ENCODE results near the gene MEGF9. TPM values are rescaled to one million over a fixed set of nuclear protein-coding genes. Genes with fewer than 3 reads are reported as not detected.

MEGF9 gene
- total and polyA plus RNA-seq, 4 donors: 15.5 to 27.4 (median 19.3) TPM

DNA sequence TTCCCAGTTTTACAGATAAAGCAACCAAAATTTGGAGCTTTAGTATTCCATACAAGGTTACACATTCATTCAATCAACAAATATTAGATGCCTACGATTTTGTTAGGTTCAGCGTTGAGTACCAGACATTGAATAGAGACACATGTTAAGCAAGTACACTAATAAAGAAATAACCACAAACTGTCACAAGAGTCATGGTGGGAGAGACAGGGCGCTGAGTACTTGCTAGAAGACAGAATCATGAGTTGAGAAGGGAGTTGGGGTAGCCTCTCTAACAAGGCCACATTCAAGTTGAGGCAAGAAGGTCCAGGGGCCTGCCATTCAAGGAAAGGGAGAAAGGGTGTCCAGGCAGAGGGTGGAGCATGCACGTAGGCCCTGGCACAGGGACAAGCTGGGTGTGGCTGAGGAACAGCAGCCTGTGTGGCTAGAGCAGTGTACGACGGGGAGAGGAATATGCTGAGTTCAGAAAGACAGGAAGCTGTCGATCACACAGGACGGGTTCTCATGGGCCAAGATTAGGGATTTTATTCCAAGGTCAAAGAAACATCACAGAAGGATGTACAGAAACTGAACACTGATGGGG, 151.3 kb downstream of the MEGF9 start:
- Histone ChIP-seq H3K9ac (ENCODE audit: low read depth in 1 of 2, low read length in 2 of 2) (no peak overlapping the region), H3K9me3 (ENCODE audit: control insufficient read depth in 4 of 4, low read length in 3 of 4) (no peaks in the 10 kb centered on the region), H3K4me3 (ENCODE audit: low read depth in 1 of 3, low read length in 3 of 3) (no peak overlapping the region), H3K27me3 (ENCODE audit: control insufficient read depth in 4 of 4, insufficient read depth in 4 of 4, low read length in 3 of 4) (no peaks in the 10 kb centered on the region), H3K36me3 (ENCODE audit: control insufficient read depth in 4 of 4, insufficient read depth in 3 of 4, low read depth in 1 of 4, low read length in 3 of 4) (peaks cover 2 to 16% (median 12%) of the 10 kb centered on the region in 4 donors), H3K27ac (ENCODE audit: low read depth in 1 of 2, low read length in 2 of 2) (no peak overlapping the region), H3K4me1 (ENCODE audit: control insufficient read depth in 4 of 4, insufficient read depth in 4 of 4, low read length in 3 of 4) (peaks cover 0 to 12% (median 3%) of the 10 kb centered on the region in 4 donors)
- TF ChIP-seq HNF4G (IDR thresholded peaks at IDR 0.05) (no peak), FOXA1 (IDR thresholded peaks at IDR 0.05) (no peak), TAF1 (conservative IDR thresholded peaks at IDR 0.05) (no peak), FOXA2 (IDR thresholded peaks at IDR 0.05) (no peak)
- TF ChIP-seq, protein P1, sequence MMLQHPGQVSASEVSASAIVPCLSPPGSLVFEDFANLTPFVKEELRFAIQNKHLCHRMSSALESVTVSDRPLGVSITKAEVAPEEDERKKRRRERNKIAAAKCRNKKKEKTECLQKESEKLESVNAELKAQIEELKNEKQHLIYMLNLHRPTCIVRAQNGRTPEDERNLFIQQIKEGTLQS (IDR thresholded peaks at IDR 0.05): no peak
- TF ChIP-seq, protein P2, sequence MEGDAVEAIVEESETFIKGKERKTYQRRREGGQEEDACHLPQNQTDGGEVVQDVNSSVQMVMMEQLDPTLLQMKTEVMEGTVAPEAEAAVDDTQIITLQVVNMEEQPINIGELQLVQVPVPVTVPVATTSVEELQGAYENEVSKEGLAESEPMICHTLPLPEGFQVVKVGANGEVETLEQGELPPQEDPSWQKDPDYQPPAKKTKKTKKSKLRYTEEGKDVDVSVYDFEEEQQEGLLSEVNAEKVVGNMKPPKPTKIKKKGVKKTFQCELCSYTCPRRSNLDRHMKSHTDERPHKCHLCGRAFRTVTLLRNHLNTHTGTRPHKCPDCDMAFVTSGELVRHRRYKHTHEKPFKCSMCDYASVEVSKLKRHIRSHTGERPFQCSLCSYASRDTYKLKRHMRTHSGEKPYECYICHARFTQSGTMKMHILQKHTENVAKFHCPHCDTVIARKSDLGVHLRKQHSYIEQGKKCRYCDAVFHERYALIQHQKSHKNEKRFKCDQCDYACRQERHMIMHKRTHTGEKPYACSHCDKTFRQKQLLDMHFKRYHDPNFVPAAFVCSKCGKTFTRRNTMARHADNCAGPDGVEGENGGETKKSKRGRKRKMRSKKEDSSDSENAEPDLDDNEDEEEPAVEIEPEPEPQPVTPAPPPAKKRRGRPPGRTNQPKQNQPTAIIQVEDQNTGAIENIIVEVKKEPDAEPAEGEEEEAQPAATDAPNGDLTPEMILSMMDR (IDR thresholded peaks at IDR 0.05; ENCODE audit: low read depth, low read length, missing input control): no peak
- TF ChIP-seq, protein P3, sequence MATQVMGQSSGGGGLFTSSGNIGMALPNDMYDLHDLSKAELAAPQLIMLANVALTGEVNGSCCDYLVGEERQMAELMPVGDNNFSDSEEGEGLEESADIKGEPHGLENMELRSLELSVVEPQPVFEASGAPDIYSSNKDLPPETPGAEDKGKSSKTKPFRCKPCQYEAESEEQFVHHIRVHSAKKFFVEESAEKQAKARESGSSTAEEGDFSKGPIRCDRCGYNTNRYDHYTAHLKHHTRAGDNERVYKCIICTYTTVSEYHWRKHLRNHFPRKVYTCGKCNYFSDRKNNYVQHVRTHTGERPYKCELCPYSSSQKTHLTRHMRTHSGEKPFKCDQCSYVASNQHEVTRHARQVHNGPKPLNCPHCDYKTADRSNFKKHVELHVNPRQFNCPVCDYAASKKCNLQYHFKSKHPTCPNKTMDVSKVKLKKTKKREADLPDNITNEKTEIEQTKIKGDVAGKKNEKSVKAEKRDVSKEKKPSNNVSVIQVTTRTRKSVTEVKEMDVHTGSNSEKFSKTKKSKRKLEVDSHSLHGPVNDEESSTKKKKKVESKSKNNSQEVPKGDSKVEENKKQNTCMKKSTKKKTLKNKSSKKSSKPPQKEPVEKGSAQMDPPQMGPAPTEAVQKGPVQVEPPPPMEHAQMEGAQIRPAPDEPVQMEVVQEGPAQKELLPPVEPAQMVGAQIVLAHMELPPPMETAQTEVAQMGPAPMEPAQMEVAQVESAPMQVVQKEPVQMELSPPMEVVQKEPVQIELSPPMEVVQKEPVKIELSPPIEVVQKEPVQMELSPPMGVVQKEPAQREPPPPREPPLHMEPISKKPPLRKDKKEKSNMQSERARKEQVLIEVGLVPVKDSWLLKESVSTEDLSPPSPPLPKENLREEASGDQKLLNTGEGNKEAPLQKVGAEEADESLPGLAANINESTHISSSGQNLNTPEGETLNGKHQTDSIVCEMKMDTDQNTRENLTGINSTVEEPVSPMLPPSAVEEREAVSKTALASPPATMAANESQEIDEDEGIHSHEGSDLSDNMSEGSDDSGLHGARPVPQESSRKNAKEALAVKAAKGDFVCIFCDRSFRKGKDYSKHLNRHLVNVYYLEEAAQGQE (IDR thresholded peaks at IDR 0.05): no peak
- DNase-seq (ENCODE audit: low spot score): peak; percentile 68
- WGBS: 72% methylated on average over 8 of the region's 8 CpGs

DNA sequence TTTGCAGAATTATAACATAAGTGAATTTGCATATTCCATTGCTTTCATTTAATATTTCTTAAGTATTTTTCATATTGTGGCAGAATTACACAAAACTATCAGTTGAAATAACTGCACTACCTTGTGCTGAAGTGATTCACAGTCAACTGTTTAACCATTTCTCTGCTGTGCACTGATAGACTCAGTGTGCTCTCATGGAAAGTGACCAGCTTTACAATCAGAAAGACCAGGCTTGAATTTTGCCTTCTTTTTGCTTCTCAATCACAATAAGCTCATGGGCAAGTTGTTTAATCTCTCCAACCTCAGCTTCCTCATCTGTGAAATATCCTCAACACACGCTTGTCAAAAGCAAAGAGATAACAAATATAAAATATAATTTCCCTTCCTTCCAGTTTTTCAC, 152.6 kb downstream of the MEGF9 start:
- Histone ChIP-seq H3K4me3 (ENCODE audit: low read depth in 1 of 3, low read length in 3 of 3) (no peak overlapping the region), H3K36me3 (ENCODE audit: control insufficient read depth in 4 of 4, insufficient read depth in 3 of 4, low read depth in 1 of 4, low read length in 3 of 4) (peaks cover 0 to 12% (median 5%) of the 10 kb centered on the region in 4 donors), H3K9ac (ENCODE audit: low read depth in 1 of 2, low read length in 2 of 2) (no peak overlapping the region), H3K4me1 (ENCODE audit: control insufficient read depth in 4 of 4, insufficient read depth in 4 of 4, low read length in 3 of 4) (peaks cover 2 to 19% (median 4%) of the 10 kb centered on the region in 4 donors), H3K9me3 (ENCODE audit: control insufficient read depth in 4 of 4, low read length in 3 of 4) (no peaks in the 10 kb centered on the region), H3K27ac (ENCODE audit: low read depth in 1 of 2, low read length in 2 of 2) (no peak overlapping the region), H3K27me3 (ENCODE audit: control insufficient read depth in 4 of 4, insufficient read depth in 4 of 4, low read length in 3 of 4) (no peaks in the 10 kb centered on the region)
- WGBS: 97% methylated on average over 1 of the region's 1 CpG
- TF ChIP-seq, protein P2 (IDR thresholded peaks at IDR 0.05; ENCODE audit: low read depth, low read length, missing input control): no peak
- DNase-seq (ENCODE audit: low spot score): no peak

DNA sequence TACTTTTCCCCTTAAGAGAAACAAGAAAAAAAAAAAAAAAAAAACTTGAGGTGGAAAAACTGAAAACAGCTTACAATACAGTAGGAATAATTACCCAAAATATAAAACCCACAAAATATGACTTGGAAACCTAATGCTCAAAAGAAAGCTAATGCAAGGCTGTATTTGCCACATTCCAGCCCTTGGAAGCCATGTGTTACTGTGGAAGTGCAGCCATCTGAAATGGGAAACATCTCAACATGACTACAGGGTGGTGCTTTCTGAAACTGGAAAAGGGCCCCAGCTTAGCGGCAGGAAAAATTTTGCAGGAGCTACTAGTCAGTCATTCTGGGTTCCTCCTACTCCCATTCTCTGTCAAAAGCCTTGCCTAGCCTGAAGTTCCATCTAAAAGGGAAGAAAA, 154.7 kb downstream of the MEGF9 start:
- Histone ChIP-seq H3K27ac (ENCODE audit: low read depth in 1 of 2, low read length in 2 of 2) (no peak overlapping the region), H3K9me3 (ENCODE audit: control insufficient read depth in 4 of 4, low read length in 3 of 4) (no peaks in the 10 kb centered on the region), H3K36me3 (ENCODE audit: control insufficient read depth in 4 of 4, insufficient read depth in 3 of 4, low read depth in 1 of 4, low read length in 3 of 4) (peaks cover 0 to 2% (median 0%) of the 10 kb centered on the region in 4 donors), H3K4me3 (ENCODE audit: low read depth in 1 of 3, low read length in 3 of 3) (no peak overlapping the region), H3K27me3 (ENCODE audit: control insufficient read depth in 4 of 4, insufficient read depth in 4 of 4, low read length in 3 of 4) (no peaks in the 10 kb centered on the region), H3K9ac (ENCODE audit: low read depth in 1 of 2, low read length in 2 of 2) (no peak overlapping the region), H3K4me1 (ENCODE audit: control insufficient read depth in 4 of 4, insufficient read depth in 4 of 4, low read length in 3 of 4) (peaks cover 2 to 19% (median 4%) of the 10 kb centered on the region in 4 donors)
- 94% methylated on average over 1 of the region's 1 CpG for WGBS
- no peak for DNase-seq (ENCODE audit: low spot score)
- TF ChIP-seq EGR1 (IDR thresholded peaks at IDR 0.05; ENCODE audit: low read depth in 2 of 2) (no peak), JUND (IDR thresholded peaks at IDR 0.05) (no peak)
- TF ChIP-seq, protein P1 (IDR thresholded peaks at IDR 0.05): no peak
- TF ChIP-seq, protein P2 (IDR thresholded peaks at IDR 0.05; ENCODE audit: low read depth, low read length, missing input control): no peak
